Loucy (cell line): ENCODE data around the gene LAMA4.

Source experiments
- H2AFZ ChIP-seq: fragments of 200-600 bp; sonication (generic); 2 replicates; pipeline ENCODE4 v1.6.0; 2016; ENCODE audit warnings: antibody characterized with exemption, mild to moderate bottlenecking, low read length, moderate library complexity
- H3F3A ChIP-seq: fragments of 200-600 bp; 2 replicates; pipeline ENCODE4 v1.6.0; 2016; ENCODE audit warnings: antibody characterized with exemption, low read depth, mild to moderate bottlenecking
- H3K27me3 ChIP-seq: fragments of 200-600 bp; sonication (generic); 2 replicates; pipeline ENCODE4 v1.6.1; 2014; ENCODE audit warnings: low read length, mild to moderate bottlenecking; ENCODE audit not compliant: insufficient read depth, poor library complexity, severe bottlenecking
- H3K36me3 ChIP-seq: fragments of 200-600 bp; sonication (generic); 2 replicates; pipeline ENCODE4 v1.6.1; 2016; ENCODE audit warnings: low read length; ENCODE audit not compliant: insufficient read depth
- H3K4me1 ChIP-seq: fragments of 200-600 bp; sonication (generic); 2 replicates; pipeline ENCODE4 v1.5.1; 2014; ENCODE audit warnings: low read length, mild to moderate bottlenecking; ENCODE audit not compliant: insufficient read depth, poor library complexity, severe bottlenecking
- H3K4me2 ChIP-seq: fragments of 200-600 bp; sonication (generic); 2 replicates; pipeline ENCODE4 v1.6.0; 2014; ENCODE audit warnings: antibody characterized with exemption, low read length, low read depth, mild to moderate bottlenecking; ENCODE audit not compliant: poor library complexity, severe bottlenecking
- H3K4me3 ChIP-seq: fragments of 200-600 bp; sonication (generic); 2 replicates; pipeline ENCODE4 v1.5.1; 2014; ENCODE audit warnings: low read length, mild to moderate bottlenecking, mixed read lengths; ENCODE audit not compliant: poor library complexity, severe bottlenecking
- H3K79me2 ChIP-seq: fragments of 200-600 bp; sonication (generic); 2 replicates; pipeline ENCODE4 v1.6.1; 2014; ENCODE audit warnings: low read length; ENCODE audit not compliant: insufficient read depth
- H3K9ac ChIP-seq: fragments of 200-600 bp; sonication (generic); 2 replicates; pipeline ENCODE4 v1.6.0; 2014; ENCODE audit warnings: mild to moderate bottlenecking, low read depth, low read length, moderate library complexity; ENCODE audit not compliant: poor library complexity, severe bottlenecking
- H3K9me2 ChIP-seq: fragments of 200-600 bp; sonication (generic); replicated peaks from 2 replicates; pipeline ENCODE4 v1.6.1; 2016; ENCODE audit warnings: low read depth, low read length, mixed read lengths
- H3K9me3 ChIP-seq: fragments of 200-600 bp; sonication (generic); 2 replicates; pipeline ENCODE4 v1.6.1; 2014; ENCODE audit warnings: mild to moderate bottlenecking, antibody characterized with exemption, low read length, low read depth; ENCODE audit not compliant: insufficient read depth
- H4K20me1 ChIP-seq: fragments of 200-600 bp; sonication (generic); 2 replicates; pipeline ENCODE4 v1.6.0; 2014; ENCODE audit warnings: antibody characterized with exemption, low read length, mild to moderate bottlenecking; ENCODE audit not compliant: insufficient read depth, poor library complexity, severe bottlenecking
- CTCF ChIP-seq: fragments of 200-600 bp; sonication (generic); conservative IDR thresholded peaks from 2 replicates; pipeline ENCODE4 v1.5.1; 2014; ENCODE audit warnings: mild to moderate bottlenecking, antibody characterized with exemption, low read length
- EZH2phosphoT487 ChIP-seq: fragments of 200-600 bp; IDR thresholded peaks from 2 replicates; pipeline ENCODE4 v1.6.1; 2018; ENCODE audit warnings: antibody characterized with exemption, mild to moderate bottlenecking, moderate library complexity, borderline replicate concordance

Gene LAMA4

DNA sequence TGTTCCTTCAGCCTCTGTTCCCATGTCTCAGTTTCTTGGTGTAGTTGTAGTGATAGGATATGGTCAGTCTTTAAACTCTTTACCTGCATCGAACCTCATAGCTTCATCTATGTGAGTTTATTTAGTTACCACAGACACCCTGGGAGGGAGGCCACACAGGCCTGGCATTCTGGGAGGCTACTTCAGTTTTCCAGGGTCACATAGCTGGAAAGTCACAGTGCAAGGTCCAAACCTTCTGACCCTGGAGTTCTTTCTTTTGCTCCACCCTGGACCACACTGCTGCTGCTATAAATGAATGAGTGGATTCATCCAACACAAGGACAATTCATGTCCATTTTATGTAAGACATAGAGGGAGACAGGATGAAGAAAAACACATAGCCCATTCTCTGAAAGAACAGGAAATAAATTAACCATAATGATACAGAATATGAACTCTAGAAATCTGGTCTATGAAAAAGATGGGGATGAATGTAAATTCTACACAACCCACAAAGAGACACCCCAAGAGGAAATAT is 60.8 kb downstream of the LAMA4 start:
- Histone ChIP-seq H3K36me3 (no peaks in the 10 kb centered on the region), H3K79me2 (no peaks in the 10 kb centered on the region), H3F3A (no peaks in the 10 kb centered on the region), H3K9me2 (no peaks in the 10 kb centered on the region), H3K4me2 (no peak overlapping the region), H4K20me1 (no peaks in the 10 kb centered on the region), H3K9me3 (no peaks in the 10 kb centered on the region), H3K9ac (no peak overlapping the region), H3K4me1 (no peaks in the 10 kb centered on the region), H2AFZ (no peak overlapping the region), H3K4me3 (no peak overlapping the region), H3K27me3 (peaks cover 13% of the 10 kb centered on the region)
- TF ChIP-seq EZH2phosphoT487 (no peak), CTCF (no peak)

DNA sequence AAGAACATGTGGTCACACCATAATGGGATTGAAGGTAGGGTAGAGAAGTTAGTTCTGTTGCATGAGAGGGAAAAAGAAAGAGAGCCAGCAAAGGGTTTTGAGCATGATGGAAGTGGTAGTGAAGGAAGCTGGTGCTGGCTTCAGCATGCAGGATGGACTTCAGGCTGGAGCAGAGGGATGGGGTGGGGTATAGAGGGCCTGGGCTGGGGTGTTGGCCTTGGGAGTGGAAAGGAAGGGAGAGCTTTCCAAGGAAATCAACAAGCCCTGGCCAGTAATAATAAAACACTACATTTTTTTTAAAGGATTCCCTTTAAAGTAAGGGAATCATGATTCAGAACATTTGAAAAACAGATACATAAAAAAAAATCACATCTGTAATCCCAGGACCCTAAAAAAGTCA is 61.2 kb downstream of the LAMA4 start:
- Histone ChIP-seq H4K20me1 (no peaks in the 10 kb centered on the region), H2AFZ (no peak overlapping the region), H3K4me3 (no peak overlapping the region), H3K79me2 (no peaks in the 10 kb centered on the region), H3K9ac (no peak overlapping the region), H3K4me1 (no peaks in the 10 kb centered on the region), H3K4me2 (no peak overlapping the region), H3F3A (no peaks in the 10 kb centered on the region), H3K9me2 (no peaks in the 10 kb centered on the region), H3K27me3 (peaks cover 13% of the 10 kb centered on the region), H3K9me3 (no peaks in the 10 kb centered on the region), H3K36me3 (no peaks in the 10 kb centered on the region)
- no peak for TF ChIP-seq CTCF
- no peak for TF ChIP-seq EZH2phosphoT487

DNA sequence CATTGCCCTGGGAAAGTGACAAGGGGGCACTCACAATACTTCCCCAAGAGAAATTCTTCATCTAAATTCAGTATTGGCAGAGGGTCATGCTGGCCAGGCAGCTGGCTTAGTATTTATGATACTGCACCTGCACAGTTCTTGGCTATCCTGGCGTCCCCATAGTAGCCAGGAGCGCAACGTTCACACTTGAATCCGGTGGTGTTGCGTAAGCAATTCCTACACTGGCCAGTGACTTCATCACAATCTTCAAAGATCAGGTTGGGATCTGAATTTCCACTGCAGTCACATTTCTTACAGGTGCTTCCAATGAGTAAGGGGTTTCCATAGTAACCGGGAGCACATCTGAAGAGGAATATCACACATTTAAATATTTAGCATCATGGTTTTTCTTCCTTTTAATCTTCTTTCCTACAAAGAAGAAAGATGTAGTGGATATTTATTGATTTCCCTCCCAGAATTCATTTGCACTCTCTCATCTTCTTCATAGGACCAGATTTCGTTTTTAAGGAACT is 62.8 kb downstream of the LAMA4 start:
- Histone ChIP-seq H3K9me2 (no peaks in the 10 kb centered on the region), H3K9ac (no peak overlapping the region), H3K27me3 (peaks cover 13% of the 10 kb centered on the region), H3K79me2 (no peaks in the 10 kb centered on the region), H3K4me3 (no peak overlapping the region), H3K36me3 (no peaks in the 10 kb centered on the region), H4K20me1 (no peaks in the 10 kb centered on the region), H2AFZ (no peak overlapping the region), H3K4me1 (peaks cover 7% of the 10 kb centered on the region), H3K4me2 (no peak overlapping the region), H3K9me3 (no peaks in the 10 kb centered on the region), H3F3A (no peaks in the 10 kb centered on the region)
- TF ChIP-seq CTCF (no peak), EZH2phosphoT487 (no peak)
